Stimulated activated naive B cell treated with anti-CD40 and anti-IgM and Interleukin-4, amounts not matched to agents 10 μg/mL and 1 μg/mL and 100 μg/mL, for 72 hours (primary cell): ENCODE results near the gene KLRF1.
A peak's percentile ranks its signal among the peaks of the same experiment; 100 is the strongest.

ENCODE experiments used
- ATAC-seq, 2 donors: fragments of 150-1000 bp; cut with Tn5 transposase; replicated peaks; 2 replicates each; pipeline ENCODE4 v1.10.0; 2021; ENCODE audit warnings: moderate library complexity in 1 of 2
- DNase-seq: peaks from one replicate; pipeline ENCODE4 v3.0.0; 2021
- H3K27ac Mint-ChIP-seq: one replicate; pipeline ENCODE4 v1.8.0; 2022; ENCODE audit warnings: mild to moderate bottlenecking, mixed read lengths
- H3K27me3 Mint-ChIP-seq, 2 donors: one replicate each; pipeline ENCODE4 v1.8.0; 2022; ENCODE audit warnings: mixed read lengths in 2 of 2
- H3K36me3 Mint-ChIP-seq, 2 donors: one replicate each; pipeline ENCODE4 v1.8.0; 2022; ENCODE audit warnings: mixed read lengths in 2 of 2, mild to moderate bottlenecking in 1 of 2
- H3K4me1 Mint-ChIP-seq, 2 donors: one replicate each; pipeline ENCODE4 v1.8.0; 2022; ENCODE audit warnings: mixed read lengths in 2 of 2, mild to moderate bottlenecking in 1 of 2
- H3K4me3 Mint-ChIP-seq, 2 donors: one replicate each; pipeline ENCODE4 v1.8.0; 2022; ENCODE audit warnings: mild to moderate bottlenecking in 2 of 2, mixed read lengths in 2 of 2, moderate library complexity in 1 of 2
- H3K9me3 Mint-ChIP-seq, 2 donors: one replicate each; pipeline ENCODE4 v1.8.0; 2022; ENCODE audit warnings: mixed read lengths in 2 of 2, mild to moderate bottlenecking in 1 of 2

KLRF1 gene

GRCh38 chr12:9796346-9796745 lies 30.9 kb upstream of the KLRF1 start:
- no peak overlapping the region for H3K4me3 Mint-ChIP-seq
- no peaks in the 10 kb centered on the region for H3K36me3 Mint-ChIP-seq
- DNase-seq (no peak), ATAC-seq (no peak)
- peaks cover 28 to 51% of the 10 kb centered on the region in 2 donors for H3K4me1 Mint-ChIP-seq
- H3K27ac Mint-ChIP-seq, result no peak overlapping the region
- H3K27me3 Mint-ChIP-seq, result no peaks in the 10 kb centered on the region
- H3K9me3 Mint-ChIP-seq, result no peaks in the 10 kb centered on the region

DNA sequence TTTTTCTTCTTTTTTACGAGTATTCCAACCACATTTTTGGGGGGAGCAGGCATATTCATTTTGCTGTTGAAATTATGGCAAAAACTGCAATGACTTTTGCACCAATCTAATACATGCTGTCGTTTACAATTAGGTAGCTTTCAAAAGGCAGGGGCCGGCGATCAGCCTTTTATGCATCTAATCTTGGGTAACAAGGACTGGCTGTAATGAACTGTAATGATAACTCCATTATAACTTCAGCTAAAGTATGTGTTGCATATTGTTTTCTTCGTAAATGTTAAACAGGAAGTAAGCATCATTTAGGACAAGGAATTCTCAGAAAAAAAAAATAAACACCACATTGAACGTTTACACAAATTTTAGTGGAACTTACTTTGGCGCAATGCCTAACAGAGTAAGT lies 30.3 kb upstream of the KLRF1 start:
- no peaks in the 10 kb centered on the region for H3K36me3 Mint-ChIP-seq
- ATAC-seq (no peak), DNase-seq (no peak)
- H3K9me3 Mint-ChIP-seq, result no peaks in the 10 kb centered on the region
- H3K27me3 Mint-ChIP-seq, result no peaks in the 10 kb centered on the region
- peaks cover 22 to 45% of the 10 kb centered on the region in 2 donors for H3K4me1 Mint-ChIP-seq
- no peak overlapping the region for H3K4me3 Mint-ChIP-seq
- H3K27ac Mint-ChIP-seq, result no peak overlapping the region

DNA sequence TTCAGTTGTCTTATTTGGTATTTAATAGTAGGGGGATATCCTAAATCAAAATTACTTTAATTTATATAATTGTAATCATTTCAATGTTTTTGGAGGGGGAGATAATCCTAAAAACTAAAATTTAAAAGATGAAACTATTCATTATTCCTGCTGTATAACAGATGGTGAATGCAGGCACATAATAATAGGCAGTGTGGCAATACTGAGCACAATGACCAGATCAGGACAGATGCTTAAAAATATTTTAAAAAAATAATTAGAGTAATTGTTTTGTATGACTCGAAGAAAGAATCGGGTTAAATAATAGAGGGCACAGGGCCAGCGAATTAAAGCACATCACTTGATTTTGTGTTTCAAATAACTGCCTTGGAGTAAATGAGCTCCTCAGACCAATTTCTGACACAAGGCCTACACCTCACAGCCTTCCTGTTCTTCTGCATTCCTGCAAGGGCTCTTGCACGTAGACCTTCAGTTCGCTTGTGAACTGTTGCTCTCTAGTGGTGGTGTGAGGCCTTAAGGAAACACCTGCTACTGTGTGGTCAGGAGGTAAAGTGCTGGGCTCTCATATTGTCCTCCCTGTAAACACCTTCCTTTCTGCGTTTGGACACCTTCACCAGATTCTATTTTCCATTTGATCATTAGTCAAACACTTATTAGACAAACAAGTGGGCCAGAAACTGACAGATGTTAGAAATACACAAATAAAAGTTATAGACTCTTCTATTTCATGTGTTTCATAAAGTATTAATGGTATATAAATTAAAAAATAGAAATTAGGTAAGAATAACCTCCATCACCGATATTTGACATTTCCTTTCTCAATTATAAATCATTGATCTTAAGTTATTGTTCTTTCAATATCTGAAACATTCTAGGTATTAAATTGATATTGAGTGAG lies 29.3 kb upstream of the KLRF1 start:
- Mint-ChIP-seq H3K4me1 (peaks cover 21 to 35% of the 10 kb centered on the region in 2 donors), H3K27ac (no peak overlapping the region), H3K4me3 (no peak overlapping the region)

DNA sequence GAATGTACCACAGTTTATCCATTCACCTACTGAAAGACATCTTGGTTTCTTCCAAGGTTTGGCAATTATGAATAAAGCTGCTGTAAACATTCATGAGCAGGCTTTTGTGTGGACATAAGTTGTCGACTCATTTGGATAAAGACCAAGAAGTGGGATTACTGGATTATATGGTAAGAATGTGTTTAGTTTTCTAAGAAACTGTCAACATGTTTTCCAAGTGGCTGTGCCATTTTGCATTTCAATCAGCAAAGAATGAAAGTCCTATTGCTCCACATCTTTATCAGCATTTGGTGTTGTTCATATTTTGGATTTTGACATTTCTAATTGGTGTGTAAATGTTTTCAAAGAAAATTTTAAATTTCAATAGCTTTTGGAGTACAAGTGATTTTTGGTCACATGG lies 27.3 kb upstream of the KLRF1 start:
- H3K4me3 Mint-ChIP-seq, result no peak overlapping the region
- H3K4me1 Mint-ChIP-seq, result peaks cover 12 to 18% of the 10 kb centered on the region in 2 donors
- H3K27ac Mint-ChIP-seq, result no peak overlapping the region
- H3K27me3 Mint-ChIP-seq, result no peaks in the 10 kb centered on the region
- H3K9me3 Mint-ChIP-seq, result no peaks in the 10 kb centered on the region
- DNase-seq (no peak), ATAC-seq (no peak)
- no peaks in the 10 kb centered on the region for H3K36me3 Mint-ChIP-seq

More for the DNA sequence above, 29.3 kb upstream of the KLRF1 start:
- DNase-seq (peak; percentile 61), ATAC-seq (peak; percentile 99)
- no peaks in the 10 kb centered on the region for H3K9me3 Mint-ChIP-seq
- H3K36me3 Mint-ChIP-seq, result no peaks in the 10 kb centered on the region
- H3K27me3 Mint-ChIP-seq, result no peaks in the 10 kb centered on the region

- ATAC-seq, result no peak
- peaks cover 4 to 5% of the 10 kb centered on the region in 2 donors for H3K4me1 Mint-ChIP-seq
- H3K27me3 Mint-ChIP-seq, result peaks cover 0 to 4% of the 10 kb centered on the region in 2 donors
- DNase-seq, result no peak
- H3K9me3 Mint-ChIP-seq, result no peaks in the 10 kb centered on the region
- no peak overlapping the region for H3K27ac Mint-ChIP-seq
- no peaks in the 10 kb centered on the region for H3K36me3 Mint-ChIP-seq
- no peak overlapping the region for H3K4me3 Mint-ChIP-seq
Observed at GRCh38 chr12:9805883-9806282, 21.4 kb upstream of the KLRF1 start.

DNA sequence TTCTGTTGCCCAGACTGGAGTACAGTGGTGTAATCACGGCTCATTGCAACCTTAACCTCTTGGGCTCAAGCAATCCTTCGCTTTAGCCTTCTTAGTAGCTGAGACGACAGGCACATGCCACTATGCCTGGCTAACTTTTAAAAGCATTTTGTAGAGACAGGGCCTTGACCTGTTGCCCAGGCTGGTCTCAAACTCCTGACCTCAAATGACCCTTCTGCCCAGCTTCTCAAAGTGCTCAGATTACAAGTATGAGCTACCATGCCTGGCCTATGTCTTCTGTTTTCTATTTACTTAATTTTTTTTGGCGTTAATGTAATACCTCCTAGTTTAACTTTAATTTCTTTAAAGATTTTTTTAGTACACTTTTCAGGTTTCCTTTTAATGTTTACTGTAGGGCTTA lies 20.6 kb upstream of the KLRF1 start:
- peaks cover 11 to 14% of the 10 kb centered on the region in 2 donors for H3K4me1 Mint-ChIP-seq
- H3K9me3 Mint-ChIP-seq, result no peaks in the 10 kb centered on the region
- DNase-seq, result no peak
- no peak for ATAC-seq
- no peaks in the 10 kb centered on the region for H3K36me3 Mint-ChIP-seq
- H3K27ac Mint-ChIP-seq, result no peak overlapping the region
- peaks cover 0 to 9% of the 10 kb centered on the region in 2 donors for H3K27me3 Mint-ChIP-seq
- no peak overlapping the region for H3K4me3 Mint-ChIP-seq

- peaks cover 13 to 19% of the 10 kb centered on the region in 2 donors for H3K4me1 Mint-ChIP-seq
- H3K27ac Mint-ChIP-seq, result no peak overlapping the region
- DNase-seq, result no peak
- ATAC-seq, result no peak
- peaks cover 4 to 9% of the 10 kb centered on the region in 2 donors for H3K27me3 Mint-ChIP-seq
- H3K36me3 Mint-ChIP-seq, result no peaks in the 10 kb centered on the region
- no peak overlapping the region for H3K4me3 Mint-ChIP-seq
- H3K9me3 Mint-ChIP-seq, result no peaks in the 10 kb centered on the region
Observed at GRCh38 chr12:9808504-9808903, 18.8 kb upstream of the KLRF1 start.

- DNase-seq (no peak), ATAC-seq (no peak)
- H3K27me3 Mint-ChIP-seq, result peaks cover 9 to 14% of the 10 kb centered on the region in 2 donors
- no peaks in the 10 kb centered on the region for H3K36me3 Mint-ChIP-seq
- H3K4me1 Mint-ChIP-seq, result peaks cover 18 to 26% of the 10 kb centered on the region in 2 donors
- no peak overlapping the region for H3K4me3 Mint-ChIP-seq
- no peaks in the 10 kb centered on the region for H3K9me3 Mint-ChIP-seq
- H3K27ac Mint-ChIP-seq, result no peak overlapping the region
Observed at GRCh38 chr12:9809338-9809737, 17.9 kb upstream of the KLRF1 start.

DNA sequence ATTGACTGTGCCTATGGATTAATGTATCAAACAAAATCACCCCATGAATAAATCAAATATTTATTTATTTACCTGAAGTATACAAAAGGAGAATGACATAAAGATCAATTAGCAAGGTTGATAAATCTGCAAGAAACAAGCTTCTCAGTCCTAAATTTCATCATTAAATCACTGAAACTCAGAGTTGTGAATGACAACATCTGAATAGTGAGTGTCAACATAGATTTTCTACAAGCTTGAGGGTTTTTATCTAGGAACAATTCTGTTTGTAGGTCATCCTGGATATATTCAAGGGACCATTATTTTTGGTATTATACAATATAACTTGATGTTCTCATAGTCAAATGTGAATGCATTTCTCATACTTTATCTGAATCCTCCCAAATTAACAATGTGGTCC lies 17.4 kb upstream of the KLRF1 start:
- Mint-ChIP-seq H3K9me3 (no peaks in the 10 kb centered on the region), H3K27ac (no peak overlapping the region), H3K4me3 (no peak overlapping the region), H3K4me1 (peaks cover 18 to 26% of the 10 kb centered on the region in 2 donors), H3K27me3 (peaks cover 9 to 14% of the 10 kb centered on the region in 2 donors), H3K36me3 (no peaks in the 10 kb centered on the region)
- ATAC-seq, result no peak
- DNase-seq, result no peak

DNA sequence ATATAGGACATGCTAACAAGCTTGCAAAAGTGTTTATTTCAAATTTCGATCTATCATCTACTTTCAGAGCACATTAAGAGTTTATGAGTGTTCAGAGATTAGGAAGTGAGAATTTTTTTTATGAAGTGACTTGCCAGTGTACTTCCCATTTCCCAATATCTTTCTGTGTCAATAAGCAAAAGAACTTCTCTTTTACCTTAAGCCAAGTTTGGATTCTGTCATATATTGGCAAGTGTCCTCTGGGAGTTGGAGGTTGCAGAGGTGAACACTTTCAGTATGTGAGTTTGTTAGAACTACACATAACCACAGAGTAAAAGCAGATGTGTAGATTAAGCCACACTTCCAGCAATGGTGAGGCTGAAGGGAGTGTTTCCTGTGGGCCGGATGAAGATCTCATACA lies 16.6 kb upstream of the KLRF1 start:
- Mint-ChIP-seq H3K4me1 (peaks cover 18 to 26% of the 10 kb centered on the region in 2 donors), H3K27ac (peak overlapping the region; percentile 85), H3K36me3 (no peaks in the 10 kb centered on the region), H3K27me3 (peaks cover 9 to 14% of the 10 kb centered on the region in 2 donors), H3K4me3 (peak overlapping the region; percentile 34 to 36), H3K9me3 (no peaks in the 10 kb centered on the region)
- ATAC-seq, result peak; percentile 69 to 72
- peak; percentile 14 for DNase-seq

DNA sequence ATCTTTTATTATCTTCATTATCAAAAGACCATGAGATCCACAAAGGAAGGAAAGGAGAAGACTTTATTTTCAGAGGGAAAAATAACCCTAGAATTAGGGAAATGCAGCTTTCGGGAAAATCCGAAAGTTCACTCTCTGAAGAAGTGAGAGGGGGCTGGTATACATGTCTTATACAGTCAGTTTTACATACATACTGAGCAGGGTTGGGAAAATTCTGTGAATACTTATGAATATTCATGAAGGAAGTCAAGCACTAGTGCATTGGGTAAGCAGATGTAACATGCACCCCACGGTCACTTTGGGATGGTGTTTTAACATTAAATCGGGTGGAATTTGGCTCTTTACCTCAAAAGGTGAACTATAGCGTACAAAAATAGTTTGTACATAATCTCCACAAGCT lies 15.7 kb upstream of the KLRF1 start:
- H3K36me3 Mint-ChIP-seq, result no peaks in the 10 kb centered on the region
- H3K27me3 Mint-ChIP-seq, result peaks cover 9 to 14% of the 10 kb centered on the region in 2 donors
- no peak for DNase-seq
- H3K4me3 Mint-ChIP-seq, result no peak overlapping the region
- H3K4me1 Mint-ChIP-seq, result peaks cover 18 to 26% of the 10 kb centered on the region in 2 donors
- H3K9me3 Mint-ChIP-seq, result no peaks in the 10 kb centered on the region
- no peak overlapping the region for H3K27ac Mint-ChIP-seq
- no peak for ATAC-seq

- Mint-ChIP-seq H3K4me3 (peak overlapping the region; percentile 91 to 93), H3K27ac (peak overlapping the region; percentile 69), H3K9me3 (no peaks in the 10 kb centered on the region), H3K4me1 (peaks cover 21 to 26% of the 10 kb centered on the region in 2 donors), H3K36me3 (no peaks in the 10 kb centered on the region), H3K27me3 (peaks cover 13 to 14% of the 10 kb centered on the region in 2 donors)
- ATAC-seq (peak; percentile 94 to 95), DNase-seq (peak; percentile 81)
Observed at GRCh38 chr12:9813821-9814798, 13.2 kb upstream of the KLRF1 start.

DNA sequence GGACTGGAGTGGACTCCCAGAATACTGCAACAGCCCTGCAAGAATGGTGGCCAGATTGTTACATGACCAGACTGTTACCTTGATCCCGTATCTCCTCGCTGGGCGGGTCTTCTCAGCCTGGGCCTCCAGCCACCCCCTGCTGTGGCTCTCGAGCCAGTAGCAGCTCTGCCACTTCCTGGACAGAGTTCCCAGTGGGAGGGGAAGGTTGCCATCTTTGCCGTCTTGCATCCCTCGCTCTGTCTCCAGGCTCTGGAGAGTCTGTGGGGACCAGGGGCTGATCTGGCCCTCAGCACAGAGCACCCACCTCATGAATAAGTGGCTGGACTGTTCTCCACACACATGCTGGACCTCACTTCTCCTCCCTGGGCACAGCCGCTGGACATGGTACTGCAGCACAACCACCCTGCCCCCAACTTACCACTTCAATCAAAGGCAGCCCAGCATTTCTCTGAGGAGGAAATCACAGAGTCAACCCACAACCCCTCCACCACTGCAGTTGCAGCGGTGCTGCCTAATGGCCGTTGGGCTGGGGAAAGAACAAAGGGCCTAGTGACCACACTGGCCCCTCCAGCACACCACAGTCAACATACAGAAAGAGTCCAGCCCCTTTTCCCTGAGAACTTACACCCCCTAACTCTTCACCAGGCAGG lies 6.9 kb upstream of the KLRF1 start:
- Mint-ChIP-seq H3K9me3 (no peaks in the 10 kb centered on the region), H3K27ac (no peak overlapping the region), H3K4me1 (peaks cover 0 to 3% of the 10 kb centered on the region in 2 donors), H3K27me3 (peaks cover 38 to 41% of the 10 kb centered on the region in 2 donors), H3K4me3 (no peak overlapping the region), H3K36me3 (no peaks in the 10 kb centered on the region)
- ATAC-seq, result no peak
- no peak for DNase-seq

GRCh38 chr12:9829483-9829882 lies 2.2 kb downstream of the KLRF1 start:
- Mint-ChIP-seq H3K4me1 (no peaks in the 10 kb centered on the region), H3K27me3 (peaks cover 0 to 8% of the 10 kb centered on the region in 2 donors), H3K4me3 (no peak overlapping the region), H3K27ac (no peak overlapping the region), H3K9me3 (no peaks in the 10 kb centered on the region), H3K36me3 (no peaks in the 10 kb centered on the region)
- ATAC-seq (no peak), DNase-seq (no peak)
